Prostate gland (tissue), 2 donors: ENCODE data around the gene GUCY1B1.

Experiments
- POLR2AphosphoS5 ChIP-seq: sonication (generic); formaldehyde crosslinking; IDR thresholded peaks from one replicate; pipeline ENCODE4 v1.6.1; 2017; ENCODE audit warnings: antibody characterized with exemption
- TF ChIP-seq, protein P1 (sequence below), 4 experiments: fragments of 200-600 bp in 2 of 4; fragments of 450-650 bp in 2 of 4; sonication (generic) in 2 of 4; IDR thresholded peaks; 1 replicate in 3 of 4; 2 replicates in 1 of 4; pipeline ENCODE4 v1.5.1; 2016 to 2019; ENCODE audit warnings: antibody characterized with exemption in 4 of 4, mild to moderate bottlenecking in 2 of 4, moderate library complexity in 2 of 4

DNA sequence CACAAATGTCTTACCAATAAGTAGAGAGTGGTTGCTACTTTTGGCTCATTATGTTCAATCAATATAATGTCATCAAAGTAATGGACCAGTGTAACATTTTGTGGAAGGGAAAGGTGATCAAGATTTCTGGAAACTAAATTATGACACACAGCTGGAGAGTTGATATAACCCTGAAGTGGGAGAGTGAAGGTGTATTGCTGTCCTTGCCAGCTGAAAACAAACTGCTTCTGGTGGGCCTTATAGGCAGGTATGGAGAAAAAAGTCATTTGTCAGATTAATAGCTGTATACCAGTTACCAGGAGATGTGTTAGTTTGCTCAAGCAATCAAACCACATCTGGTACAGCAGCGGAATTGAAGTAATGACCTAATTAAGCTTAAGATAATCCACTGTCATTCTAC, 17.3 kb upstream of the GUCY1B1 start:
- TF ChIP-seq, protein P1, sequence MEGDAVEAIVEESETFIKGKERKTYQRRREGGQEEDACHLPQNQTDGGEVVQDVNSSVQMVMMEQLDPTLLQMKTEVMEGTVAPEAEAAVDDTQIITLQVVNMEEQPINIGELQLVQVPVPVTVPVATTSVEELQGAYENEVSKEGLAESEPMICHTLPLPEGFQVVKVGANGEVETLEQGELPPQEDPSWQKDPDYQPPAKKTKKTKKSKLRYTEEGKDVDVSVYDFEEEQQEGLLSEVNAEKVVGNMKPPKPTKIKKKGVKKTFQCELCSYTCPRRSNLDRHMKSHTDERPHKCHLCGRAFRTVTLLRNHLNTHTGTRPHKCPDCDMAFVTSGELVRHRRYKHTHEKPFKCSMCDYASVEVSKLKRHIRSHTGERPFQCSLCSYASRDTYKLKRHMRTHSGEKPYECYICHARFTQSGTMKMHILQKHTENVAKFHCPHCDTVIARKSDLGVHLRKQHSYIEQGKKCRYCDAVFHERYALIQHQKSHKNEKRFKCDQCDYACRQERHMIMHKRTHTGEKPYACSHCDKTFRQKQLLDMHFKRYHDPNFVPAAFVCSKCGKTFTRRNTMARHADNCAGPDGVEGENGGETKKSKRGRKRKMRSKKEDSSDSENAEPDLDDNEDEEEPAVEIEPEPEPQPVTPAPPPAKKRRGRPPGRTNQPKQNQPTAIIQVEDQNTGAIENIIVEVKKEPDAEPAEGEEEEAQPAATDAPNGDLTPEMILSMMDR (IDR thresholded peaks at IDR 0.05) = no peak
- no peak for TF ChIP-seq POLR2AphosphoS5
